HCT116 (cell line): ENCODE results near the gene SMAD7. TPM values are rescaled to one million over a fixed set of nuclear protein-coding genes. Genes with fewer than 3 reads are reported as not detected.

ENCODE experiments used
- ATAC-seq: fragments of 200-7000 bp; cut with Tn5 transposase; 2 replicates; pipeline ENCODE4 v1.9.1; 2020; ENCODE audit warnings: mild to moderate bottlenecking, moderate library complexity
- BruUV-seq: library from RNA; stranded (reverse); fragments of 400-500 nt; replicated peaks from 2 replicates; lab custom pipeline; 2021; lab: Mats Ljungman, UMichigan
- CTCF ChIA-PET: fragments of 300-600 bp; sonication (Branson Sonifier 250); formaldehyde crosslinking; loops from one replicate; lab custom pipeline; 2021; ENCODE audit warnings: antibody characterized with exemption; lab: Charles Lee
- POLR2A ChIA-PET: fragments of 300-600, 350-600 bp; sonication (Branson Sonifier 250); formaldehyde crosslinking; loops from one replicate; lab custom pipeline; 2021; ENCODE audit warnings: antibody characterized with exemption; lab: Charles Lee
- RAD21 ChIA-PET, 2 experiments: fragments of 300-600 bp; sonication (Branson Sonifier 250); formaldehyde crosslinking; loops; one replicate each; lab custom pipeline; 2023; ENCODE audit warnings: low total read pairs in 2 of 2; ENCODE audit not compliant: uncharacterized antibody in 2 of 2, unreplicated experiment in 2 of 2, low non-redundant PET in 1 of 2; lab: Charles Lee
- DNase-seq: peaks from one replicate; pipeline ENCODE4 v3.0.0-alpha.2; 2010; ENCODE audit warnings: low read depth, low spot score
- H2AFZ ChIP-seq: fragments of 200-600 bp; shearing (Covaris generic), sonication (generic); 2 replicates; pipeline ENCODE4 v1.6.1; 2017; ENCODE audit warnings: low read depth, mixed run types, mixed read lengths, antibody characterized with exemption, low read length; ENCODE audit not compliant: poor library complexity, severe bottlenecking
- H3K27ac ChIP-seq: 2 replicates; pipeline ENCODE4 v1.5.1; 2012; ENCODE audit warnings: low read depth, low read length
- H3K27me3 ChIP-seq: fragments of 200-600 bp; sonication (generic); 2 replicates; pipeline ENCODE4 v1.6.1; 2016; ENCODE audit warnings: mixed run types, low read length, mixed read lengths; ENCODE audit not compliant: insufficient read depth
- H3K36me3 ChIP-seq, 2 experiments: fragments of 200-500 bp in 1 of 2; fragments of 200-600 bp in 1 of 2; sonication (Bioruptor generic) in 1 of 2; sonication (generic) in 1 of 2; 2 replicates each; pipeline versions ENCODE4 v1.5.1 to v1.6.1; 2014 to 2016; ENCODE audit warnings: low read length in 2 of 2, inconsistent platforms in 1 of 2, mixed read lengths in 1 of 2, mixed run types in 1 of 2; ENCODE audit not compliant: insufficient read depth in 2 of 2, control insufficient read depth in 1 of 2
- H3K4me1 ChIP-seq, 2 experiments: fragments of 200-600 bp in 1 of 2; sonication (generic) in 1 of 2; 2 replicates each; pipeline versions ENCODE4 v1.5.1 to v1.6.1; 2012 to 2017; ENCODE audit warnings: low read length in 2 of 2, inconsistent platforms in 1 of 2, mild to moderate bottlenecking in 1 of 2, mixed read lengths in 1 of 2, mixed run types in 1 of 2, moderate library complexity in 1 of 2; ENCODE audit not compliant: insufficient read depth in 2 of 2, control insufficient read depth in 1 of 2
- H3K4me2 ChIP-seq: fragments of 200-600 bp; sonication (generic); 2 replicates; pipeline ENCODE4 v1.6.1; 2017; ENCODE audit warnings: mixed run types, low read length, mixed read lengths
- H3K4me3 ChIP-seq, 2 experiments: fragments of 200-600 bp in 1 of 2; sonication (generic) in 1 of 2; replicated peaks in 1 of 2; 2 replicates each; pipeline ENCODE4 v1.5.1; 2011 to 2016; ENCODE audit warnings: low read length in 2 of 2, control low read depth in 1 of 2, low read depth in 1 of 2, mild to moderate bottlenecking in 1 of 2, mixed read lengths in 1 of 2, mixed run types in 1 of 2
- H3K79me2 ChIP-seq: fragments of 200-600 bp; sonication (generic); 2 replicates; pipeline ENCODE4 v1.6.1; 2017; ENCODE audit warnings: mild to moderate bottlenecking, mixed run types, low read length, moderate library complexity, mixed read lengths; ENCODE audit not compliant: insufficient read depth
- H3K9ac ChIP-seq: fragments of 200-600 bp; sonication (generic); 2 replicates; pipeline ENCODE4 v1.6.1; 2016; ENCODE audit warnings: low read length, mixed read lengths
- H3K9me2 ChIP-seq: fragments of 200-600 bp; sonication (generic), shearing (Covaris generic); 2 replicates; pipeline ENCODE4 v1.6.1; 2017; ENCODE audit warnings: mixed run types, mild to moderate bottlenecking, moderate library complexity; ENCODE audit not compliant: insufficient read depth
- H3K9me3 ChIP-seq, 2 experiments: fragments of 200-500 bp in 1 of 2; fragments of 200-600 bp in 1 of 2; sonication (Bioruptor generic) in 1 of 2; sonication (generic) in 1 of 2; 2 replicates each; pipeline ENCODE4 v1.6.1; 2014 to 2017; ENCODE audit warnings: low read length in 2 of 2, mixed read lengths in 2 of 2, inconsistent platforms in 1 of 2, low read depth in 1 of 2, mild to moderate bottlenecking in 1 of 2, mixed run types in 1 of 2, moderate library complexity in 1 of 2; ENCODE audit not compliant: control insufficient read depth in 1 of 2, insufficient read depth in 1 of 2
- H4K20me1 ChIP-seq: fragments of 200-600 bp; sonication (generic), shearing (Covaris generic); 2 replicates; pipeline ENCODE4 v1.6.1; 2017; ENCODE audit warnings: mixed run types, mild to moderate bottlenecking, moderate library complexity; ENCODE audit not compliant: insufficient read depth
- EGR1 ChIP-seq: IDR thresholded peaks from 2 replicates; pipeline ENCODE4 v1.6.1; 2012; ENCODE audit warnings: low read depth
- MAX ChIP-seq: IDR thresholded peaks from 2 replicates; pipeline ENCODE4 v1.6.1; 2012
- POLR2AphosphoS5 ChIP-seq: IDR thresholded peaks from 2 replicates; pipeline ENCODE4 v1.6.1; 2011; ENCODE audit warnings: mild to moderate bottlenecking, low read depth, low read length, moderate library complexity
- SP1 ChIP-seq: IDR thresholded peaks from 2 replicates; pipeline ENCODE4 v1.6.1; 2012; ENCODE audit warnings: low read depth
- ZBTB33 ChIP-seq: IDR thresholded peaks from 2 replicates; pipeline ENCODE4 v1.6.1; 2011; ENCODE audit warnings: mild to moderate bottlenecking, low read length, moderate library complexity; ENCODE audit not compliant: insufficient replicate concordance; ENCODE audit errors: extremely low read depth
- intact Hi-C: fragments of 100-400 bp; cut with micrococcal nuclease; formaldehyde crosslinking; loops from 2 replicates; pipeline ENCODE4 v1.10.0; 2022
- total RNA-seq: library from RNA; stranded (reverse); gene quantifications from one replicate; pipeline ENCODE4 v1.2.1, GENCODE V29; 2021; ENCODE audit not compliant: unreplicated experiment

SMAD7 gene
- total RNA-seq, 1 experiment from 2014 or later, result 7.2 TPM

DNA sequence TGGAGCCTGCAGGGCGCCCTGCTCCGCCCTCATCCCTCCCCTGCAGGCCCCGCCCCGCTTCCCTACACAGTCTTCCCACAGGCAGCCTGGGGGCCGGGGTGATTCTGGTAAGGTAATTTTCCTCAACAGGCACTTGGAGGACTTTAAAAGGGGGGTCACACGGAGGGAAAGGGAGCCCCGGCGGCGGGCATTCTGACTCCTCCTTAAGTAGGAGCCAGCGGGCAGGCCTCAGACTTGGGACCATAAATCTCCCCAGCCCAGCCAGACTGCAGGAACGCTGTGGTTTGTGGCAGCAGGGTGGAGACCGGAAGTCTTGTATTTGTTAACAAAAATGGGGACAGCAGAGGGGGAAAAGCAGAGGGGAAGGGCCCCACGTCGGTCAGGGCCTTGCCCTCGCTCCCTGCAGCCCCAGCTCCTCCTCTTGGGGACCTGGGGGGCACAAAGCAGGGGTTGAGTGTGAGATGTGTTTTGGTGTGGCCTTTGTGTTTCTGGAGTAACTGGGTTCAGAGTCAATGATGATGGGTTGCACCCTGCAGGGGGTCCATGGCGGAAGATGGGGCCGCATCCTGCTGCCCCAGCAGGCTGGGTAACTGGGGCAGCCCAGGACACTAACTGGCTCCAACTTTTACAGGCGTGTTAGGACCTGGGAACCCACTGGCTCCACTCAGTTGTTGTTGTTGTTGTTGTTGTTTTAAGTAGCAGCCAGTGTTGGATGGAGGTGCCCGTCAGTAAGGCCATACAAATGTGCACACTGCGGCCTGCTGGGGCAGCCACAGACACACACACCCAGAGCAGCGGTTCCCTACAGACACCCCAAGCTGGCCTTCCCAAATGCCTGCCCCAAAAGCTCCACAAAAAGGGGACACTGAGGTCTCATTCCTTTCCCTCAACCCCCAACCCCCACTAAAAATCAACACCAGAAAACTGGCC, 27.7 kb downstream of the SMAD7 start:
- H3K36me3 ChIP-seq, result peaks cover 0 to 2% of the 10 kb centered on the region in 2 experiments; a peak in 1 of 4 replicates
- peak overlapping the region; percentile 44 for H3K9ac ChIP-seq
- H3K4me1 ChIP-seq, result peaks cover 25 to 31% of the 10 kb centered on the region in 2 experiments
- H3K9me3 ChIP-seq, result no peaks in the 10 kb centered on the region
- RAD21 ChIA-PET, result no interaction called here
- intact Hi-C loops, result no loop called here
- no TSS peak for BruUV-seq
- no peak for TF ChIP-seq EGR1
- TF ChIP-seq, all 23 proteins: peak for 0
- Histone ChIP-seq H3K27ac (peak overlapping the region; percentile 52), H3K79me2 (0 out of 2 replicates have a peak, but pooled peaks cover 3% of the 10 kb centered on the region), H4K20me1 (no peaks in the 10 kb centered on the region), H3K4me3 (peak overlapping the region; percentile 32 to 53), H3K9me2 (no peaks in the 10 kb centered on the region), H3K4me2 (peak overlapping the region; percentile 81), H3K27me3 (no peaks in the 10 kb centered on the region), H2AFZ (no peak overlapping the region)
- peak; percentile 88 for ATAC-seq
- POLR2A ChIA-PET, result no interaction called here
- CTCF ChIA-PET, result no interaction called here
- DNase-seq, result no peak

- peak overlapping the region in 1 of 2 experiments; percentile 53; a peak in 2 of 4 replicates for H3K4me3 ChIP-seq
- peak overlapping the region; percentile 52 for H3K27ac ChIP-seq
- no peak for DNase-seq
- no peaks in the 10 kb centered on the region for H3K79me2 ChIP-seq
- ChIA-PET CTCF (no interaction called here), RAD21 (no interaction called here), POLR2A (no interaction called here)
- BruUV-seq, result no TSS peak
- ATAC-seq, result no peak
- peaks cover 25 to 31% of the 10 kb centered on the region in 2 experiments for H3K4me1 ChIP-seq
- peak overlapping the region; percentile 44; the same call in 1 of the 2 replicates for H3K9ac ChIP-seq
- peaks cover 0 to 2% of the 10 kb centered on the region in 2 experiments; a peak in 1 of 4 replicates for H3K36me3 ChIP-seq
- intact Hi-C loops, result no loop called here
- no peak overlapping the region for H2AFZ ChIP-seq
- H4K20me1 ChIP-seq, result no peaks in the 10 kb centered on the region
- H3K4me2 ChIP-seq, result peak overlapping the region; percentile 81
- H3K27me3 ChIP-seq, result no peaks in the 10 kb centered on the region
- no peaks in the 10 kb centered on the region for H3K9me2 ChIP-seq
- no peaks in the 10 kb centered on the region for H3K9me3 ChIP-seq
- TF ChIP-seq SP1 (no peak), MAX (no peak), POLR2AphosphoS5 (no peak), ZBTB33 (no peak)
- TF ChIP-seq, all 23 proteins: peak for 0
These were observed 28.5 kb downstream of the SMAD7 start for GRCh38 chr18:48922226-48922800.
